Measurements from ENCODE around the gene JUND. TPM values are rescaled to one million over a fixed set of nuclear protein-coding genes. Genes with fewer than 3 reads are reported as not detected.

JUND gene
- total RNA-seq, 1 experiment from 2014 or later = 69.6 TPM

DNA sequence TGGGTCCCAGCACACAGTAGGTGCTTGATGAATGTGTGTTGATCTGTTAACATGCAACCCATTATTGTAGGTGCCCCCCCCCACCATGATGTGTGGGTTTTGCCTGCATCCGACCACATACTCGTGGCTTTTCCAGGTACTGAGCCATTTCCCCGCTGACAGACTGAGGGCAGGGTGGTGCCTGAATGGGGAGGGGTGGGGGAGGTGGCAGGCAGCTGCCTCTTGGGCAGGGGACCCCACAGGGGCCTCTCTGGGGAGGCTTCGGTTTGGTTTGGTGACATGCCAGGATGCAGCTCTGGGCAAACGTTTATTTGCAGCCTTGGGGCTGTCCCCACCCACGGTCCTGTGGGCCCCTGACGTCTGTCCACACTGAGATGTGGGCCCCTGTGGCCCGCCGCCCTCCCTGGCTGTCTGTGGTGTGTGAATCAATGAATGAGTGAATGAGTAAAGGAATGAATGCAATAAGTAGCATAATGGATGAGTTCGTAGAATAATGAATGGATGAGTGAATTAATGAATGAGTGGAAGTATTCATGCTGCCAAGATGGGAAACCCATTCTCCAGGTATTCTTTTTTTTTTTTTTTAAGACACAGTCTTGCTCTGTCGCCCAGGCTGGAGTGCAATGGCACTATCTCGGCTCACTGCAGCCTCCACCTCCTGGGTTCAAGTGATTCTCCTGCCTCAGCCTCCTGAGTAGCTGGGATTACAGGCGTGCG lies 9.0 kb upstream of the JUND start:
- no peaks in the 10 kb centered on the region for H3K27me3 ChIP-seq (replicated peaks)
- H3K36me3 ChIP-seq = no peaks in the 10 kb centered on the region
- H3K27ac ChIP-seq = no peak overlapping the region
- peak in 1 of 2 experiments; percentile 40 for DNase-seq (ENCODE audit: low read depth in 1 of 2, low spot score in 2 of 2)
- H3K9me3 ChIP-seq (replicated peaks) = no peaks in the 10 kb centered on the region
- H3K4me1 ChIP-seq (replicated peaks) = peaks cover 37% of the 10 kb centered on the region
- no peak overlapping the region for H3K4me3 ChIP-seq

- Histone ChIP-seq H3K4me3 (no peak overlapping the region), H3K27ac (no peak overlapping the region), H3K4me1 (replicated peaks) (peaks cover 37% of the 10 kb centered on the region), H3K27me3 (replicated peaks) (no peaks in the 10 kb centered on the region), H3K36me3 (no peaks in the 10 kb centered on the region), H3K9me3 (replicated peaks) (no peaks in the 10 kb centered on the region)
- peak in 1 of 2 experiments; percentile 42 for DNase-seq (ENCODE audit: low read depth in 1 of 2, low spot score in 2 of 2)
These were observed 8.3 kb upstream of the JUND start for GRCh38 chr19:18289471-18290301.

DNA sequence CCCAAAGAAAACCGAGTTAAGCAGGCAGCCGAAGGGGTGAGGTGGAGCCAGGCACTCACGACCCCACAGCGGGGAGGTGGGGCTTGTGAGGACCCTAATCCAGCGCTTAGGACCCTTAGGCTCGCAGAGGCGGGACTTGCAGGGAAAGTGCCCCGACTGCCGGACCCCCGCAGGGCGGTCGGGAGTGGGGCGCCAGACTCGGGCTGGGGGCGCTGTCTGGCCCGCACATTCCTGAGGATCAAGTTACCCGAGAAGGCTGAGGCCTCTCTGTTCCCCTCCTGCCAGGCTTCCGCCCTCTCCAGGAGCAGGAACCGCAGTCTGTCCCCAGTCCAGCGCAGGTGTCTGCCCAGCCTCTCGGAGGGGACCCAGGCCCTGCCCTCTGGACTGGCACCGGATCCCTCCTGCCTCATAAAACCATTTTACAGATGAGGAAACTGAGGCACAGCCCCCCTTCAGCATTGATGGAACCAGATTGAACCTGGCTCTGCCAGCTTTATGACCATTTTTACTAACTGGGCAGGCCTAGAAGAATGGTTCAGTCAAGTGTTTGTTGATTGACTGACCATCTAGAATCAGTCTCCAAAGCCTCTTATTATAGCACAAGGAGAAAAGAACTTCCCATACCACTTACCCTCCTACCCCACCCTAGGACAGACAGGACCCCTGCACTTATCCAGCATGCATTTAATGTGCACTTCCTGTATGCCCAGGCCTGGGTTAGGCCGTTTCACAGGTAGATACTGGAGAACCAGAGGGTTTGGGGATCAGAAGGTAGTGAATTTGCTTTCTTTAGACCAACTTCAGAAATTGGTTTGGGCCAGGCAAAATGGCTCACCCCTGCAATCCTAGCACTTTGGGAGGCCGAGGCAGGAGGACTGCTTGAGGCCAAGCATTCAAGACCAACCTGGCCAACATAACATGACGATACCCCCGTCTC lies 6.7 kb upstream of the JUND start:
- Histone ChIP-seq H3K4me1 (replicated peaks) (peaks cover 27% of the 10 kb centered on the region), H3K36me3 (no peaks in the 10 kb centered on the region), H3K27ac (no peak overlapping the region), H3K9me3 (replicated peaks) (no peaks in the 10 kb centered on the region), H3K27me3 (replicated peaks) (no peaks in the 10 kb centered on the region), H3K4me3 (no peak overlapping the region)
- DNase-seq (ENCODE audit: low read depth in 1 of 2, low spot score in 2 of 2) = peak in 1 of 2 experiments; percentile 41

DNA sequence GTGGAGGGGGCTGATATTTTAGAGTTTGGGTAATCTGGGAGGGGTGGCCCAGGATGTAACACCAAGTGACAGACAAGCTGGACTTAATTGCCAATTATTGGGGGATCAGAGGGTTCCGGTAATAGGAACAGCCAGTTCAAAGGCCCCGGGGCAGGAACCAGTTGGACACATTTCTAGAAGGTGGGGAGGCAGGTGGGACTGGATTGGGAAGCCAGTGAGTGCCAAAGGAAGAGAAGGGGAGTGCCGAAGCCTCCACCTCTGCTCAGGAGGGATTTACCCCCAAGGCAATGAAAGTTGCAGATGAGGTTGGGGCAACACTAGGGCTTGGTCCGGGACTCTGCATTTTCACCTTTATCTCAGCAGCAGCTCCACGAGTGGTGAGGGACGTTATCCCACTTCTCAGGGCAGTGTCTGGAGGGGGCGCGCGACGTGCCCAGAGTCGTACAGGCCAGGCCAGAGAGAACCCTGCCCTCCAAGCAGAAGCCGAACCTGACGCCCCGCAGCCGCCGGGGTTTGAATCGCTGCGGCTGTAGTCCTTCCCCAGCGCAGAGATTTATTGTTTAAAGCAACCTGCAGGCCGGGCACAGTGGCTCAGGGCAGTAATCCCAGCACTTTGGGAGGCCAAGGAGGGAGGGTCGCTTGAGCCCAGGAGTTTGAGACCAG lies 5.7 kb upstream of the JUND start:
- no peak overlapping the region for H3K4me3 ChIP-seq
- H3K27ac ChIP-seq = no peak overlapping the region
- peaks cover 26% of the 10 kb centered on the region for H3K4me1 ChIP-seq (replicated peaks)
- no peak for DNase-seq (ENCODE audit: low read depth in 1 of 2, low spot score in 2 of 2)
- H3K27me3 ChIP-seq (replicated peaks) = no peaks in the 10 kb centered on the region
- H3K9me3 ChIP-seq (replicated peaks) = no peaks in the 10 kb centered on the region
- H3K36me3 ChIP-seq = no peaks in the 10 kb centered on the region

GRCh38 chr19:18284712-18285360 lies 3.4 kb upstream of the JUND start:
- Histone ChIP-seq H3K36me3 (peaks cover 9% of the 10 kb centered on the region), H3K27me3 (replicated peaks) (no peaks in the 10 kb centered on the region), H3K9me3 (replicated peaks) (peaks cover 4% of the 10 kb centered on the region; the same call in 1 of the 2 replicates), H3K4me1 (replicated peaks) (peaks cover 20% of the 10 kb centered on the region), H3K27ac (no peak overlapping the region), H3K4me3 (no peak overlapping the region)
- DNase-seq (ENCODE audit: low read depth in 1 of 2, low spot score in 2 of 2) = no peak

DNA sequence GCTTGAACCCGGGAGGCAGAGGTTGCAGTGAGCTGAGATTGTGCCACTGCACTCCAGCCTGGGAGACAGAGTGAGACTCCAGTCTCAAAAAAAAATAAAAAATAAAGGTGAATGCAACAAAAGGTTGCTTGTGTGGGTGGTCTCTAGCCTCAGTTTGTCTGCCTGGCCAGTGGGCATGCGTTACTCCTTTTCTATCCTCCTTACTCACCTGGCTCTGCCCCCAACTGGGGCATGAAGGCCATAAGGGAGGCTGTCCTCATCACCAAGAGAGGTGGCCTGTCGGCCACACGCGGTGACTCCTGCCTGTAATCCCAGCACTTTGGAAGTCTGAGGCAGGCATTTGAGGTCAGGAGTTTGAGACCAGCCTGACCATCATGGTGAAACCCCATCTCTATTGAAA lies 1.9 kb upstream of the JUND start:
- no peak overlapping the region for H3K27ac ChIP-seq
- H3K4me1 ChIP-seq (replicated peaks) = peaks cover 26% of the 10 kb centered on the region
- peaks cover 18% of the 10 kb centered on the region for H3K36me3 ChIP-seq
- no peak for DNase-seq (ENCODE audit: low read depth in 1 of 2, low spot score in 2 of 2)
- no peaks in the 10 kb centered on the region for H3K27me3 ChIP-seq (replicated peaks)
- peaks cover 4% of the 10 kb centered on the region; the same call in 1 of the 2 replicates for H3K9me3 ChIP-seq (replicated peaks)
- no peak overlapping the region for H3K4me3 ChIP-seq

DNA sequence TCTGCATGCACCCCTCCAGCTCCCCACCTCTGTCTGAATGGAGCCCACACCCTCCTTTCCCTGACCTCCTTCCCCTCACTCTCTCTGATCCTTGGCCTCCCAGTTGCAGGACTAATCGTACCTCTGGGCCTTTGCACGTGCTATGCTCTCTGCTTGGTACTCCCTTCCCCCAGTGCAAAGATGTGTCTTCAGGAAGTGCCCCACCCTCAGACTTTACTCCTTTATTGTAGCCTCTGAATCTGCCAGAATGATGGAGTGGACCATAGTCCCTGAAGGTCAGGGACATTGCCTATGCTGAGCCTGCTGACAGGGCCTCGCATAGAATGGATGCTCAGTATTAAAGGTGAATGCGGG lies 1.3 kb upstream of the JUND start:
- peaks cover 26% of the 10 kb centered on the region for H3K4me1 ChIP-seq (replicated peaks)
- peak overlapping the region; percentile 99 for H3K27ac ChIP-seq
- peak overlapping the region; percentile 82; the same call in 1 of the 2 replicates for H3K4me3 ChIP-seq
- no peak for DNase-seq (ENCODE audit: low read depth in 1 of 2, low spot score in 2 of 2)
- H3K36me3 ChIP-seq = peaks cover 22% of the 10 kb centered on the region
- no peaks in the 10 kb centered on the region for H3K27me3 ChIP-seq (replicated peaks)
- peaks cover 4% of the 10 kb centered on the region; the same call in 1 of the 2 replicates for H3K9me3 ChIP-seq (replicated peaks)

GRCh38 chr19:18282021-18282787 lies 782 bp upstream of the JUND start:
- peak in 1 of 2 experiments; percentile 71 for DNase-seq (ENCODE audit: low read depth in 1 of 2, low spot score in 2 of 2)
- Histone ChIP-seq H3K4me1 (replicated peaks) (peaks cover 26% of the 10 kb centered on the region), H3K36me3 (peaks cover 22% of the 10 kb centered on the region), H3K27me3 (replicated peaks) (no peaks in the 10 kb centered on the region), H3K27ac (peak overlapping the region; percentile 99), H3K4me3 (peak overlapping the region; percentile 82), H3K9me3 (replicated peaks) (peaks cover 4% of the 10 kb centered on the region; the same call in 1 of the 2 replicates)

DNA sequence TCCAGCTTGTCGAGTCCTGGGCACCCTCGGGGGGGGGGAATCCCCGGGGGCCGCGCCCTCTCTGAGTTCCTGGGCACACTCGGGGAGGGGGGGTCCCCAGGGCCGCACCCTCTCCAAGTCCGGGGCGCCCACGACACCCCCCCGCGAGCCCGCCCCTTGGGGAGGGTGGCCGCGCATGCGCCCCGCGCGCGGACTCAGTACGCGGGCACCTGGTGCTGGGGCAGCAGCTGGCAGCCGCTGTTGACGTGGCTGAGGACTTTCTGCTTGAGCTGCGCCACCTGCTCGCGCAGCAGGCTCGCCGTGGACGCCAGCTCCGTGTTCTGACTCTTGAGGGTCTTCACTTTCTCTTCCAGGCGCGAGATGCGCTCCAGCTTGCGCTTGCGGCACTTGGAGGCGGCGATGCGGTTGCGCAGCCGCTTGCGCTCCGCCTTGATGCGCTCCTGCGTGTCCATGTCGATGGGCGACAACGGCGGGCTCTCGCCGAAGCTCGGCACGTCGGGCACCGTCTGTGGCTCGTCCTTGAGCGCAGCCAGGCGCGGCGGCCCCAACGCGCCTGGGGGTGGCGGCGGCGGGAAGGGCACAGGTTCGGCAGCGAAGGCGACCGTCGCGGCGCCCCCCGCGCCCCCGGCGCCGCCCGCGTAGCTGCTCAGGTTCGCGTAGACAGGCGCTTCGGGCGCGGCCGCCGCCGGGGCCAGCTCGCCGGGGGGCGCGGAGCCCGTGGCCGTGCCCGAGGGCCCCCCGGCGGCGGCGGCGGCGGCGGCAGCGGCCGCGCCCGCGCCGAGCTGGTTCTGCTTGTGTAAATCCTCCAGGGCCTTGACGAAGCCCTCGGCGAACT lies 958 bp downstream of the JUND start:
- Histone ChIP-seq H3K27ac (peak overlapping the region; percentile 68), H3K9me3 (replicated peaks) (peaks cover 4% of the 10 kb centered on the region; the same call in 1 of the 2 replicates), H3K36me3 (peaks cover 22% of the 10 kb centered on the region), H3K4me3 (peak overlapping the region; percentile 82), H3K27me3 (replicated peaks) (no peaks in the 10 kb centered on the region), H3K4me1 (replicated peaks) (peaks cover 28% of the 10 kb centered on the region)
- peak; percentile 65 to 86 for DNase-seq (ENCODE audit: low read depth in 1 of 2, low spot score in 2 of 2)

- H3K4me3 ChIP-seq = peak overlapping the region; percentile 82
- H3K27ac ChIP-seq = peak overlapping the region; percentile 41
- peaks cover 22% of the 10 kb centered on the region for H3K36me3 ChIP-seq
These were observed 1.7 kb downstream of the JUND start for GRCh38 chr19:18279516-18280246.

DNA sequence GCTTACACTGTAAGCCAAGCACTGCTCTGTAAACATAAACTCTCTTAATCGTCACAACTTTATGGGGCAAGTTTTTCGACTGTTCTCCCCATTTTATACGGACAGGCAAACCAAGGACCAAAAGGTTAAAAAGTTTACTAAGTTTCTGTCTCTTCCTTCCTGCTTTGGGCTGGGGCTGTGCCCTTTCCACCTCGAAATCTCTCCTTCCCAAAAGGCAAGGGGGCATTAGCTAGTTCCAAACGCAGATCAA lies 2.2 kb downstream of the JUND start:
- peaks cover 4% of the 10 kb centered on the region; the same call in 1 of the 2 replicates for H3K9me3 ChIP-seq (replicated peaks)
- H3K27ac ChIP-seq = no peak overlapping the region
- no peak for DNase-seq (ENCODE audit: low read depth in 1 of 2, low spot score in 2 of 2)
- no peaks in the 10 kb centered on the region for H3K27me3 ChIP-seq (replicated peaks)
- H3K4me1 ChIP-seq (replicated peaks) = peaks cover 40% of the 10 kb centered on the region
- H3K4me3 ChIP-seq = peak overlapping the region; percentile 82
- peaks cover 22% of the 10 kb centered on the region for H3K36me3 ChIP-seq

More at GRCh38 chr19:18279516-18280246, 1.7 kb downstream of the JUND start:
- Histone ChIP-seq H3K9me3 (replicated peaks) (peaks cover 4% of the 10 kb centered on the region; the same call in 1 of the 2 replicates), H3K27me3 (replicated peaks) (no peaks in the 10 kb centered on the region), H3K4me1 (replicated peaks) (peaks cover 36% of the 10 kb centered on the region)
- DNase-seq (ENCODE audit: low read depth in 1 of 2, low spot score in 2 of 2) = peak; percentile 95 to 97
